HCT116 (cell line): ENCODE results near the gene NRROS.

Experiments
- CTCF ChIP-seq, 3 experiments: fragments of 200-600 bp in 1 of 3; sonication (generic) in 1 of 3; IDR thresholded peaks in 2 of 3; conservative IDR thresholded peaks in 1 of 3; 2 replicates each; pipeline ENCODE4 v1.5.1; 2012 to 2017; ENCODE audit warnings: low read depth in 2 of 3, low read length in 2 of 3, antibody characterized with exemption in 1 of 3, borderline replicate concordance in 1 of 3, control low read depth in 1 of 3, mild to moderate bottlenecking in 1 of 3, mixed read lengths in 1 of 3, mixed run types in 1 of 3, moderate library complexity in 1 of 3; ENCODE audit not compliant: insufficient read depth in 1 of 3
- EZH2 ChIP-seq: fragments of 200-600 bp; sonication (generic); IDR thresholded peaks from 2 replicates; pipeline ENCODE4 v1.6.1; 2017; ENCODE audit warnings: antibody characterized with exemption, mixed run types
- JUND ChIP-seq: IDR thresholded peaks from 2 replicates; pipeline ENCODE4 v1.6.1; 2012
- POLR2A ChIP-seq: IDR thresholded peaks from 2 replicates; pipeline ENCODE4 v1.7.0; 2011; ENCODE audit warnings: borderline replicate concordance; ENCODE audit not compliant: insufficient read depth, insufficient read length; ENCODE audit errors: extremely low read depth
- RAD21 ChIP-seq: IDR thresholded peaks from 2 replicates; pipeline ENCODE4 v1.6.1; 2012; ENCODE audit warnings: low read depth, mild to moderate bottlenecking
- REST ChIP-seq: IDR thresholded peaks from 2 replicates; pipeline ENCODE4 v1.6.1; 2012; ENCODE audit warnings: low read depth
- SRF ChIP-seq: IDR thresholded peaks from 2 replicates; pipeline ENCODE4 v1.6.1; 2012; ENCODE audit warnings: low read depth
- YY1 ChIP-seq: IDR thresholded peaks from 2 replicates; pipeline ENCODE4 v1.6.1; 2011; ENCODE audit warnings: low read length, low read depth, moderate library complexity, mild to moderate bottlenecking; ENCODE audit not compliant: insufficient replicate concordance; ENCODE audit errors: extremely low read depth
- ZFX ChIP-seq: fragments of 450-650 bp; IDR thresholded peaks from 2 replicates; pipeline ENCODE4 v1.6.1; 2017

GRCh38 chr3:196697270-196697669 lies 57.8 kb downstream of the NRROS start:
- no peak for TF ChIP-seq RAD21
- no peak for TF ChIP-seq POLR2A
- TF ChIP-seq REST, result no peak
- TF ChIP-seq CTCF (IDR thresholded peaks at IDR 0.05 in 2 of 3, conservative IDR thresholded peaks at IDR 0.05 in 1 of 3; ENCODE audit: borderline replicate concordance in 1 of 3, insufficient read depth in 1 of 3, low read depth in 2 of 3, low read length in 2 of 3), result no peak
- no peak for TF ChIP-seq ZFX
- no peak for TF ChIP-seq EZH2
- TF ChIP-seq JUND, result no peak
- no peak for TF ChIP-seq SRF
- no peak for TF ChIP-seq YY1
